ENCODE data around the gene AFM.

DNA sequence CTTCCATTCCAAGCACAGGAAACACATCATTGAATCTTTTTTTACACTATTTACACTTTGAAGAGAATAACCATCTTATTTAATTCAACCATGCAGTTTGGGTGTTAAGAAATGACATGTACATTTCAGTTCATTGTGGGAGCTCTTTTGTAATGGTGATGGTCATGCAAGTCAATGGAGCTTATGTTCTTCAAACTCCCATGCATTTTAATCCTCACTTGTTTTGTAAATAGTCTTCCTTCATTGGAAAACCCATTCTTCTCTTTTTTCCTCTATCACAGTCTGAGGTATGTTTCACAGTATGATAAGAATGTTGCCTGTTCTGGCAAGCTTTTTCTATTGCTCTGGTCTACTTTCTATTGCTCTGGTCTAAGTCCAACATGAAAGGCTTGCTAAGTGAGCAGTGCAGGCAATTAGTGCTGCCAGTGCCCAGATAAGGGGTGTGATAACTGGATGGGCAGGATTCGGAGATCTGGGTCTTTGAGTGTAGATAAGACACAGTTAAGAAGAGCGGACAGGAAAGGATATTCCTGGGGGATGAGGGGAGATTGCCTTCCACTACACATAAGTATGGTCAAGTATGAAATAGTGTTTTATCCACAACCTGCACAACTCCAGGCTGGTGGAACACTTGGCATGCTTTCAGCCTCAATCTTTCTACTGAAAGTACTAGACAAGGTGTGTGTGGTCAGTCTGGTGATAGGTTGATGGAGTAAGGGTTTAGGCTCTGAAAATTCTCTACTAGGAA is 28.4 kb upstream of the AFM start:
- TF ChIP-seq EZH2 (IDR thresholded peaks at IDR 0.05) = no peak
- no peak for TF ChIP-seq FOXP2 (optimal IDR thresholded peaks at IDR 0.05; ENCODE audit: control extremely low read depth, extremely low read length, insufficient read depth)
